Measurements from ENCODE around the gene ZNF653. TPM values are rescaled to one million over a fixed set of nuclear protein-coding genes. Genes with fewer than 3 reads are reported as not detected.
A peak's percentile ranks its signal among the peaks of the same experiment; 100 is the strongest.

ZNF653 gene
- total and polyA plus RNA-seq, 9 of the 15 experiments (the other 6 are each of a cell fraction or from before 2014, with no cell fraction given): 1.6 to 8.0 (median 4.2) TPM; not detected in 2

DNA sequence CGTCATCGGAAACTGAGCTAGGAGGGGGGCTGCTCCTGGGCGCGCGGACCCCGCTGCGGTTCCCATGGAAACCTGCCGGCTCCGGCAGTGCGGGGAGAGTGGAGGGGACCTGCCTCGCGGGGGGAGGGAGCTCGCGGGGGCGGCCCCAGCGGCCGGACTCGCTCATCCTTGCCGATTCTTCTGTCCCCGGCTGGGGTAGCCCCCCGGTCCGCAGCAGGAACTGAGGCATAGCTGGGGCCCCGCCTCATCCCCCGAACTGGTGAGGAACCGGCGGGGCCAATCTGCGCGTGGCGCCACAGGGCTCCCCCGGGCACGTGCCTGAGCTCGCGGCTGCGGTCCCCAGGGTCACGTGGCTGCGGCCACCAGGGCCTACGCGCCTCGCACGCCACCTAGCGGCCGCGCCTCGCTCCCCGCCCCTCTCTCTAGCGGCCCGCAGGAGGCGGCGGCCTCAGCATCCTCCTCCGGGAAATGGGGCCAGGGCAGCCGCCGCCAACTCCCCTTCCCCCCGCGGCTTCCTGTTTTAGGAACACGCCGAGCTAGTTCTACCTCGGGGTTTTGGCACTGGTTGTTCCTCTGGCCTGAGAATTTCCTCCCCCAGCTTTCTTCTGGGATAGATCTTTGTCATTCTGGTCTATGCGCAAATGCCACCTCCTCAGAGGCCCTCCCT, 23.1 kb downstream of the ZNF653 start (continued):
- TF ChIP-seq, protein P1, sequence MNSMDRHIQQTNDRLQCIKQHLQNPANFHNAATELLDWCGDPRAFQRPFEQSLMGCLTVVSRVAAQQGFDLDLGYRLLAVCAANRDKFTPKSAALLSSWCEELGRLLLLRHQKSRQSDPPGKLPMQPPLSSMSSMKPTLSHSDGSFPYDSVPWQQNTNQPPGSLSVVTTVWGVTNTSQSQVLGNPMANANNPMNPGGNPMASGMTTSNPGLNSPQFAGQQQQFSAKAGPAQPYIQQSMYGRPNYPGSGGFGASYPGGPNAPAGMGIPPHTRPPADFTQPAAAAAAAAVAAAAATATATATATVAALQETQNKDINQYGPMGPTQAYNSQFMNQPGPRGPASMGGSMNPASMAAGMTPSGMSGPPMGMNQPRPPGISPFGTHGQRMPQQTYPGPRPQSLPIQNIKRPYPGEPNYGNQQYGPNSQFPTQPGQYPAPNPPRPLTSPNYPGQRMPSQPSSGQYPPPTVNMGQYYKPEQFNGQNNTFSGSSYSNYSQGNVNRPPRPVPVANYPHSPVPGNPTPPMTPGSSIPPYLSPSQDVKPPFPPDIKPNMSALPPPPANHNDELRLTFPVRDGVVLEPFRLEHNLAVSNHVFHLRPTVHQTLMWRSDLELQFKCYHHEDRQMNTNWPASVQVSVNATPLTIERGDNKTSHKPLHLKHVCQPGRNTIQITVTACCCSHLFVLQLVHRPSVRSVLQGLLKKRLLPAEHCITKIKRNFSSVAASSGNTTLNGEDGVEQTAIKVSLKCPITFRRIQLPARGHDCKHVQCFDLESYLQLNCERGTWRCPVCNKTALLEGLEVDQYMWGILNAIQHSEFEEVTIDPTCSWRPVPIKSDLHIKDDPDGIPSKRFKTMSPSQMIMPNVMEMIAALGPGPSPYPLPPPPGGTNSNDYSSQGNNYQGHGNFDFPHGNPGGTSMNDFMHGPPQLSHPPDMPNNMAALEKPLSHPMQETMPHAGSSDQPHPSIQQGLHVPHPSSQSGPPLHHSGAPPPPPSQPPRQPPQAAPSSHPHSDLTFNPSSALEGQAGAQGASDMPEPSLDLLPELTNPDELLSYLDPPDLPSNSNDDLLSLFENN (IDR thresholded peaks at IDR 0.05; ENCODE audit: low read depth in 2 of 2, low read length in 2 of 2): 0 out of 4 replicates have a peak, but pooled peaks of 1 of the 2 experiments have one; percentile 43
- TF ChIP-seq, protein P2, sequence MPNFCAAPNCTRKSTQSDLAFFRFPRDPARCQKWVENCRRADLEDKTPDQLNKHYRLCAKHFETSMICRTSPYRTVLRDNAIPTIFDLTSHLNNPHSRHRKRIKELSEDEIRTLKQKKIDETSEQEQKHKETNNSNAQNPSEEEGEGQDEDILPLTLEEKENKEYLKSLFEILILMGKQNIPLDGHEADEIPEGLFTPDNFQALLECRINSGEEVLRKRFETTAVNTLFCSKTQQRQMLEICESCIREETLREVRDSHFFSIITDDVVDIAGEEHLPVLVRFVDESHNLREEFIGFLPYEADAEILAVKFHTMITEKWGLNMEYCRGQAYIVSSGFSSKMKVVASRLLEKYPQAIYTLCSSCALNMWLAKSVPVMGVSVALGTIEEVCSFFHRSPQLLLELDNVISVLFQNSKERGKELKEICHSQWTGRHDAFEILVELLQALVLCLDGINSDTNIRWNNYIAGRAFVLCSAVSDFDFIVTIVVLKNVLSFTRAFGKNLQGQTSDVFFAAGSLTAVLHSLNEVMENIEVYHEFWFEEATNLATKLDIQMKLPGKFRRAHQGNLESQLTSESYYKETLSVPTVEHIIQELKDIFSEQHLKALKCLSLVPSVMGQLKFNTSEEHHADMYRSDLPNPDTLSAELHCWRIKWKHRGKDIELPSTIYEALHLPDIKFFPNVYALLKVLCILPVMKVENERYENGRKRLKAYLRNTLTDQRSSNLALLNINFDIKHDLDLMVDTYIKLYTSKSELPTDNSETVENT (CRISPR knock-in tag; IDR thresholded peaks at IDR 0.05): peak; percentile 17; the same call in 1 of the 2 replicates
- TF ChIP-seq ZBTB1 (CRISPR knock-in tag; IDR thresholded peaks at IDR 0.05; ENCODE audit: borderline replicate concordance, low read depth) (peak; percentile 94), MED1 (CRISPR knock-in tag; IDR thresholded peaks at IDR 0.05; ENCODE audit: borderline replicate concordance) (0 out of 2 replicates have a peak, but pooled peaks have one; percentile 77), CXXC5 (CRISPR knock-in tag; IDR thresholded peaks at IDR 0.05) (peak; percentile 99), ZNF282 (CRISPR knock-in tag; IDR thresholded peaks at IDR 0.05) (peak; percentile 73; the same call in 1 of the 2 replicates), ZNF140 (CRISPR knock-in tag; IDR thresholded peaks at IDR 0.05) (no peak), KDM4B (IDR thresholded peaks at IDR 0.05; ENCODE audit: borderline replicate concordance in 2 of 2, low read depth in 1 of 2) (0 out of 4 replicates have a peak, but pooled peaks of 1 of the 2 experiments have one; percentile 23), ATF1 (CRISPR knock-in tag; IDR thresholded peaks at IDR 0.05) (no peak), ATF1 (tag; IDR thresholded peaks at IDR 0.05) (peak; percentile 66), RCOR1 (IDR thresholded peaks at IDR 0.05; ENCODE audit: borderline replicate concordance in 1 of 2, low read depth in 2 of 2, low read length in 2 of 2) (peak; percentile 78 to 95; a peak in 3 of 4 replicates)
- TF ChIP-seq, protein P3, sequence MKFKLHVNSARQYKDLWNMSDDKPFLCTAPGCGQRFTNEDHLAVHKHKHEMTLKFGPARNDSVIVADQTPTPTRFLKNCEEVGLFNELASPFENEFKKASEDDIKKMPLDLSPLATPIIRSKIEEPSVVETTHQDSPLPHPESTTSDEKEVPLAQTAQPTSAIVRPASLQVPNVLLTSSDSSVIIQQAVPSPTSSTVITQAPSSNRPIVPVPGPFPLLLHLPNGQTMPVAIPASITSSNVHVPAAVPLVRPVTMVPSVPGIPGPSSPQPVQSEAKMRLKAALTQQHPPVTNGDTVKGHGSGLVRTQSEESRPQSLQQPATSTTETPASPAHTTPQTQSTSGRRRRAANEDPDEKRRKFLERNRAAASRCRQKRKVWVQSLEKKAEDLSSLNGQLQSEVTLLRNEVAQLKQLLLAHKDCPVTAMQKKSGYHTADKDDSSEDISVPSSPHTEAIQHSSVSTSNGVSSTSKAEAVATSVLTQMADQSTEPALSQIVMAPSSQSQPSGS (CRISPR knock-in tag; IDR thresholded peaks at IDR 0.05): peak; percentile 81; the same call in 1 of the 2 replicates
- TF ChIP-seq, protein P4, sequence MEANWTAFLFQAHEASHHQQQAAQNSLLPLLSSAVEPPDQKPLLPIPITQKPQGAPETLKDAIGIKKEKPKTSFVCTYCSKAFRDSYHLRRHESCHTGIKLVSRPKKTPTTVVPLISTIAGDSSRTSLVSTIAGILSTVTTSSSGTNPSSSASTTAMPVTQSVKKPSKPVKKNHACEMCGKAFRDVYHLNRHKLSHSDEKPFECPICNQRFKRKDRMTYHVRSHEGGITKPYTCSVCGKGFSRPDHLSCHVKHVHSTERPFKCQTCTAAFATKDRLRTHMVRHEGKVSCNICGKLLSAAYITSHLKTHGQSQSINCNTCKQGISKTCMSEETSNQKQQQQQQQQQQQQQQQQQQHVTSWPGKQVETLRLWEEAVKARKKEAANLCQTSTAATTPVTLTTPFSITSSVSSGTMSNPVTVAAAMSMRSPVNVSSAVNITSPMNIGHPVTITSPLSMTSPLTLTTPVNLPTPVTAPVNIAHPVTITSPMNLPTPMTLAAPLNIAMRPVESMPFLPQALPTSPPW (CRISPR knock-in tag; IDR thresholded peaks at IDR 0.05): peak; percentile 87

All from K562 (cell line).